ENCODE results near the gene IFNA16. TPM values are rescaled to one million over a fixed set of nuclear protein-coding genes. Genes with fewer than 3 reads are reported as not detected.
"Not testable (repeated sequence)": the region's sequence is repeated elsewhere in the genome, so short reads cannot be mapped to it uniquely, and the experiment has no call there.

The IFNA16 gene
- total RNA-seq, 1 experiment from 2014 or later: not detected

GRCh38 chr9:21239911-21240310 lies 22.8 kb upstream of the IFNA16 start, which contains the start of gene IFNA14:
TSS of gene IFNA14 (minus strand) at chr9:21240005. CDS start at chr9:21239935, 70 bp downstream.
- H2BK5ac ChIP-seq (ENCODE audit: insufficient read length, low read length): no peak within 1 kb of the TSS
- Mint-ChIP-seq H3K27ac (no peak within 1 kb of the TSS), H3K4me1 (no peaks in the 10 kb centered on the region; a peak in 1 of 4 replicates), H3K27me3 (ENCODE audit: low read depth) (peaks cover 33% of the 10 kb centered on the region), H3K4me3 (no peak within 1 kb of the TSS), H3K9me3 (no peaks in the 10 kb centered on the region), H3K36me3 (ENCODE audit: insufficient read depth in 1 of 3, low read depth in 3 of 3) (no peaks in the 10 kb centered on the region)
- DNase-seq: no peak
- H4K5ac ChIP-seq (ENCODE audit: insufficient read length, low read depth, low read length): no peak within 1 kb of the TSS
- no peak within 1 kb of the TSS for H2AK5ac ChIP-seq (ENCODE audit: insufficient read length, low read length)
- H3K4me1 ChIP-seq (ENCODE audit: insufficient read depth, low read length): no peaks in the 10 kb centered on the region
- no peak within 1 kb of the TSS for H2BK15ac ChIP-seq (ENCODE audit: low read depth, low read length)
- H2AFZ ChIP-seq (ENCODE audit: low read length): no peak within 1 kb of the TSS
- TF ChIP-seq CTCF (conservative IDR thresholded peaks at IDR 0.05): no peak
- no peak within 1 kb of the TSS for H2BK120ac ChIP-seq (ENCODE audit: low read depth, low read length, poor library complexity, severe bottlenecking)
- no peak within 1 kb of the TSS for H3T11ph ChIP-seq (ENCODE audit: low read length)
- no peaks in the 10 kb centered on the region for H3K79me1 ChIP-seq (ENCODE audit: insufficient read depth, low read depth, low read length, poor library complexity, severe bottlenecking)
- H2BK20ac ChIP-seq (ENCODE audit: low read depth, low read length, poor library complexity, severe bottlenecking): no peak within 1 kb of the TSS
- H3K27me3 ChIP-seq (ENCODE audit: insufficient read depth, low read length): no peaks in the 10 kb centered on the region
- H3K9ac ChIP-seq (ENCODE audit: extremely low read depth, insufficient read length, low read length): no peak within 1 kb of the TSS
- H4K8ac ChIP-seq (replicated peaks; ENCODE audit: insufficient read length, low read depth, low read length): no peak within 1 kb of the TSS
- H3K56ac ChIP-seq (ENCODE audit: insufficient read length, low read depth, low read length): no peak within 1 kb of the TSS
- no peak within 1 kb of the TSS for H3K18ac ChIP-seq (ENCODE audit: insufficient read length, low read depth, low read length)
- no peaks in the 10 kb centered on the region for H3K9me3 ChIP-seq (ENCODE audit: control insufficient read depth, low read depth, low read length)
- no peak within 1 kb of the TSS for H4K91ac ChIP-seq (ENCODE audit: insufficient read length, low read depth, low read length)
- no peaks in the 10 kb centered on the region for H4K20me1 ChIP-seq (ENCODE audit: control insufficient read depth, insufficient read depth, insufficient read length)
- H3K23me2 ChIP-seq (ENCODE audit: insufficient read length, low read depth, low read length, poor library complexity, severe bottlenecking): no peaks in the 10 kb centered on the region
- no peaks in the 10 kb centered on the region for H3K79me2 ChIP-seq (ENCODE audit: insufficient read depth, low read length)
- no peak within 1 kb of the TSS for H3K4me2 ChIP-seq (ENCODE audit: insufficient read depth, insufficient read length, low read length)
- no peak within 1 kb of the TSS for H2BK12ac ChIP-seq (ENCODE audit: insufficient read length, low read depth, low read length)
- no peak within 1 kb of the TSS for H3K14ac ChIP-seq (ENCODE audit: insufficient read depth, low read length)
- H3K27ac ChIP-seq (ENCODE audit: insufficient read length, low read depth, low read length): no peak within 1 kb of the TSS
- H3K4ac ChIP-seq (ENCODE audit: low read depth, low read length): no peak within 1 kb of the TSS
- H3K23ac ChIP-seq (ENCODE audit: insufficient read length, low read depth, low read length): no peak within 1 kb of the TSS
- WGBS (ENCODE audit: extremely low coverage, insufficient read length, low lambda C conversion rate): no CpG with 5 or more reads among the region's 2 CpGs

- no CpG with 5 or more reads among the region's 1 CpG for WGBS (ENCODE audit: extremely low coverage, insufficient read length, low lambda C conversion rate)
These were observed 19.2 kb upstream of the IFNA16 start for GRCh38 chr9:21236360-21236714.

More at GRCh38 chr9:21236360-21236714, 19.2 kb upstream of the IFNA16 start:
- not testable (repeated sequence) for H2BK20ac ChIP-seq (ENCODE audit: low read depth, low read length, poor library complexity, severe bottlenecking); H2BK12ac ChIP-seq (ENCODE audit: insufficient read length, low read depth, low read length); H3K18ac ChIP-seq (ENCODE audit: insufficient read length, low read depth, low read length); H2AK5ac ChIP-seq (ENCODE audit: insufficient read length, low read length); DNase-seq; H3K4me2 ChIP-seq (ENCODE audit: insufficient read depth, insufficient read length, low read length); H2BK120ac ChIP-seq (ENCODE audit: low read depth, low read length, poor library complexity, severe bottlenecking); H3K9me3 ChIP-seq (ENCODE audit: control insufficient read depth, low read depth, low read length); H3T11ph ChIP-seq (ENCODE audit: low read length); H2BK5ac ChIP-seq (ENCODE audit: insufficient read length, low read length); H3K14ac ChIP-seq (ENCODE audit: insufficient read depth, low read length); H3K4me1 ChIP-seq (ENCODE audit: insufficient read depth, low read length); H3K23ac ChIP-seq (ENCODE audit: insufficient read length, low read depth, low read length); H3K27ac Mint-ChIP-seq; H3K36me3 Mint-ChIP-seq (ENCODE audit: insufficient read depth in 1 of 3, low read depth in 3 of 3); H3K9ac ChIP-seq (ENCODE audit: extremely low read depth, insufficient read length, low read length); H2BK15ac ChIP-seq (ENCODE audit: low read depth, low read length); H3K56ac ChIP-seq (ENCODE audit: insufficient read length, low read depth, low read length); H3K23me2 ChIP-seq (ENCODE audit: insufficient read length, low read depth, low read length, poor library complexity, severe bottlenecking); H3K4me1 Mint-ChIP-seq; H4K8ac ChIP-seq (replicated peaks; ENCODE audit: insufficient read length, low read depth, low read length); H3K27me3 ChIP-seq (ENCODE audit: insufficient read depth, low read length); H3K4me3 Mint-ChIP-seq; H3K79me1 ChIP-seq (ENCODE audit: insufficient read depth, low read depth, low read length, poor library complexity, severe bottlenecking); H3K9me3 Mint-ChIP-seq; H4K5ac ChIP-seq (ENCODE audit: insufficient read length, low read depth, low read length); H2AFZ ChIP-seq (ENCODE audit: low read length); H3K79me2 ChIP-seq (ENCODE audit: insufficient read depth, low read length); H3K27ac ChIP-seq (ENCODE audit: insufficient read length, low read depth, low read length); H4K20me1 ChIP-seq (ENCODE audit: control insufficient read depth, insufficient read depth, insufficient read length); H4K91ac ChIP-seq (ENCODE audit: insufficient read length, low read depth, low read length); H3K4ac ChIP-seq (ENCODE audit: low read depth, low read length)
- H3K27me3 Mint-ChIP-seq (ENCODE audit: low read depth): peaks cover 24% of the 10 kb centered on the region
